ENCODE measurements around the gene MACROD1. TPM values are rescaled to one million over a fixed set of nuclear protein-coding genes. Genes with fewer than 3 reads are reported as not detected.
"Not testable (repeated sequence)": the region's sequence is repeated elsewhere in the genome, so short reads cannot be mapped to it uniquely, and the experiment has no call there.

Gene MACROD1
- total and polyA plus RNA-seq, 2 donors (not counting 1 experiment from before 2014, with no cell fraction given): 2.7 to 8.6 TPM

- H3K4me3 ChIP-seq (ENCODE audit: control extremely low read depth in 1 of 5, extremely low read depth in 1 of 5, insufficient read depth in 1 of 5, low read depth in 2 of 5, low read length in 4 of 5); H3K27ac ChIP-seq (ENCODE audit: low read length in 2 of 2); H3K9me3 ChIP-seq (ENCODE audit: control extremely low read depth in 1 of 3, control insufficient read depth in 2 of 3, insufficient read depth in 1 of 3, low read length in 2 of 3); H4K20me1 ChIP-seq (ENCODE audit: control insufficient read depth, insufficient read depth, low read length, poor library complexity, severe bottlenecking); H3K27me3 Mint-ChIP-seq; H3K27ac Mint-ChIP-seq; intact Hi-C loops (cut with micrococcal nuclease); DNase-seq; H3K4me2 ChIP-seq (replicated peaks; ENCODE audit: low read depth, low read length, poor library complexity, severe bottlenecking); H3K27me3 ChIP-seq (replicated peaks in 1 of 4; ENCODE audit: control extremely low read depth in 1 of 4, control insufficient read depth in 3 of 4, insufficient read depth in 4 of 4, low read length in 3 of 4); H3K36me3 ChIP-seq (replicated peaks in 1 of 2; ENCODE audit: control extremely low read depth in 1 of 2, control insufficient read depth in 1 of 2, extremely low read depth in 1 of 2, insufficient read depth in 2 of 2, low read length in 1 of 2); H3K9me3 Mint-ChIP-seq (ENCODE audit: insufficient read depth); H3K4me3 Mint-ChIP-seq; H3K79me2 ChIP-seq (ENCODE audit: control insufficient read depth, insufficient read depth, low read length); ATAC-seq (ENCODE audit: low read depth); H2AFZ ChIP-seq (ENCODE audit: insufficient read depth, low read depth, low read length, poor library complexity, severe bottlenecking); H3K9ac ChIP-seq (ENCODE audit: low read length): not testable (repeated sequence)
- peaks cover 10% of the 10 kb centered on the region for H3K4me1 Mint-ChIP-seq
- POLR2A ChIA-PET: interaction anchor here (0.5 kb wide), 1 partner anchor 174 kb away, joined by 3 read pairs; no protein-coding TSS in a partner anchor
- CTCF ChIA-PET: interaction anchor here (0.7 to 2.1 kb wide), 3 partner anchors 12 to 488 kb away, joined by 3 to 5 read pairs (median 4); no protein-coding TSS in a partner anchor
- WGBS (ENCODE audit: insufficient coverage): 92% methylated on average over 14 of the region's 16 CpGs
- peaks cover 12 to 14% of the 10 kb centered on the region in 2 donors for H3K4me1 ChIP-seq (ENCODE audit: control insufficient read depth in 2 of 2, insufficient read depth in 2 of 2, low read length in 2 of 2)
Measured at GRCh38 chr11:64162769-64163168, 3.1 kb downstream of the MACROD1 start.

- H3K27ac Mint-ChIP-seq: no peak overlapping the region
- Histone ChIP-seq H3K4me1 (ENCODE audit: control insufficient read depth in 2 of 2, insufficient read depth in 2 of 2, low read length in 2 of 2) (peaks cover 9 to 10% of the 10 kb centered on the region in 2 donors), H3K9ac (ENCODE audit: low read length) (no peak overlapping the region), H3K79me2 (ENCODE audit: control insufficient read depth, insufficient read depth, low read length) (no peaks in the 10 kb centered on the region), H3K4me2 (replicated peaks; ENCODE audit: low read depth, low read length, poor library complexity, severe bottlenecking) (no peak overlapping the region), H3K9me3 (ENCODE audit: control extremely low read depth in 1 of 3, control insufficient read depth in 2 of 3, insufficient read depth in 1 of 3, low read length in 2 of 3) (no peaks in the 10 kb centered on the region), H3K4me3 (ENCODE audit: control extremely low read depth in 1 of 5, extremely low read depth in 1 of 5, insufficient read depth in 1 of 5, low read depth in 2 of 5, low read length in 4 of 5) (no peak overlapping the region), H3K27ac (ENCODE audit: low read length in 2 of 2) (no peak overlapping the region), H4K20me1 (ENCODE audit: control insufficient read depth, insufficient read depth, low read length, poor library complexity, severe bottlenecking) (no peaks in the 10 kb centered on the region), H2AFZ (ENCODE audit: insufficient read depth, low read depth, low read length, poor library complexity, severe bottlenecking) (no peak overlapping the region), H3K27me3 (replicated peaks in 1 of 4; ENCODE audit: control extremely low read depth in 1 of 4, control insufficient read depth in 3 of 4, insufficient read depth in 4 of 4, low read length in 3 of 4) (no peaks in the 10 kb centered on the region), H3K36me3 (replicated peaks in 1 of 2; ENCODE audit: control extremely low read depth in 1 of 2, control insufficient read depth in 1 of 2, extremely low read depth in 1 of 2, insufficient read depth in 2 of 2, low read length in 1 of 2) (no peaks in the 10 kb centered on the region)
- no peak for DNase-seq
- TF ChIP-seq EZH2 (IDR thresholded peaks at IDR 0.05; ENCODE audit: borderline replicate concordance, insufficient read depth, low read depth, low read length, poor library complexity, severe bottlenecking) (no peak), CTCF (IDR thresholded peaks at IDR 0.05) (no peak)
- no peaks in the 10 kb centered on the region for H3K27me3 Mint-ChIP-seq
- intact Hi-C loops (cut with micrococcal nuclease): no loop called here
- no peaks in the 10 kb centered on the region for H3K9me3 Mint-ChIP-seq (ENCODE audit: insufficient read depth)
- POLR2A ChIA-PET: no interaction called here
- peaks cover 8% of the 10 kb centered on the region for H3K4me1 Mint-ChIP-seq
- 96% methylated on average over 10 of the region's 10 CpGs for WGBS (ENCODE audit: insufficient coverage)
- no peak for ATAC-seq (ENCODE audit: low read depth)
- CTCF ChIA-PET: no interaction called here
- no peak overlapping the region for H3K4me3 Mint-ChIP-seq
Measured at GRCh38 chr11:64161037-64161436, 4.9 kb downstream of the MACROD1 start.

Measured in B cell (primary cell).